T47D (cell line): ENCODE data around the gene SDK1.

Experiments used
- DNase-seq, 2 experiments: peaks; one replicate each; pipeline versions ENCODE4 v3.0.0 to v3.0.0-alpha.2; 2011 to 2012; ENCODE audit warnings: low read depth in 1 of 2, low spot score in 1 of 2
- JUND ChIP-seq: IDR thresholded peaks from 2 replicates; pipeline ENCODE4 v1.6.1; 2012; ENCODE audit warnings: low read depth
- in situ Hi-C: cut with HindIII; loops from 2 replicates; pipeline ENCODE4 v1.10.0; 2016; ENCODE audit warnings: low sequenced_read_pairs, low pct_unique_long_range_greater_than_20kb

Gene SDK1

DNA sequence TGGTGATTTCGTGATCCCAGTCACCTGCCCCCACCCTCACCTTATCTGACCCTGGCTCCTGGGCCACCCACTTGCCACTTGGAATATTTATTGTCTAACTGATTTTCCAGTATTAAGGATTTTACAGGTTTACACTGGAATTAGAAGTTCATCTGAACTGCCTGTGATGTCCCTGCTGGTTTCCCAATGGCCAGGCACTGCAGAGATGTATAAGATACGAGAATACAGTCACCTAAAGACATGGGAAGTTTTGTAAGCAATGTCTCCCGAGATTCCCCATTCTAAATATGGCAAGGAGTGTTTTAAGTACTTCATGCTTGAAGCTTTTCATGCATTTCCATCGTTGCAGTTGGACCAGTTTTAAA, 592.7 kb downstream of the SDK1 start:
- DNase-seq, result no peak
- no peak for TF ChIP-seq JUND
- in situ Hi-C loops, result no loop called here

DNA sequence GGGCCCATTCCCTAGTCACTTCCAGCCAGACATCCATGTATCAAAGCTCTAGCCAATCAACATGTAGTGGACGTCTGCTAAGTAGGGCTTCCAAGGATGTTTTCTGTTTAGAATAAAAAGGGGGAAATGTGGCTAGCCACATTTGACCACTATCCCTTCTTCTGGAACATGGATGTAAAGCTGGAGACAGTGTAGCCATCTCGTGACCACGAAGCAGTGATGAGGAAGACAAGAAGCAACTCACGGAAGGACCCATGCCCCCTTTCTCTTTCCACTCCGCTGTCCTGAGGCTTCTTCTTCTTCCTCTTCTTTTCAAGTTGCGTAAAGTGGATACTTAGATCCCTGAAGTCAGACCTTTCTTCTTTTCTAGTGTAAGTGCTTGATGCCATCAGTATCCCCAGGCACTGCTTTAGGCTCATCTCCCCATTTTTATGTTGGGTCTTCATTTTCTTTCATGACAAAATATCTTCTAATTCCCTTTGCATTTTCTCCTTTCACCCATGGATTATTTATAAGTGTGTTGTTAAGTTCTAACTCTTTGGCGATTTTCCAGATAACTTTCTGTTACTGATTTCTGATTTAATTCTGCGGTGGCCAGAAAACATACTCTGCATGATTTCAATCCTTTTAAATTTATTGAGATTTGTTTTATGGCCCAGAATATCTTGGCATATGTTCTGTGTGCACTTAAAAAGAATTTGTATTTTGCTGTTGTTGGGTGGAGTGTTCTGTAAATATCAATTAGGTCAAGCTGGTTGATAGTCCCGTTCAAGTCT, 594.5 kb downstream of the SDK1 start:
- DNase-seq, result no peak
- in situ Hi-C loops, result no loop called here
- no peak for TF ChIP-seq JUND

DNA sequence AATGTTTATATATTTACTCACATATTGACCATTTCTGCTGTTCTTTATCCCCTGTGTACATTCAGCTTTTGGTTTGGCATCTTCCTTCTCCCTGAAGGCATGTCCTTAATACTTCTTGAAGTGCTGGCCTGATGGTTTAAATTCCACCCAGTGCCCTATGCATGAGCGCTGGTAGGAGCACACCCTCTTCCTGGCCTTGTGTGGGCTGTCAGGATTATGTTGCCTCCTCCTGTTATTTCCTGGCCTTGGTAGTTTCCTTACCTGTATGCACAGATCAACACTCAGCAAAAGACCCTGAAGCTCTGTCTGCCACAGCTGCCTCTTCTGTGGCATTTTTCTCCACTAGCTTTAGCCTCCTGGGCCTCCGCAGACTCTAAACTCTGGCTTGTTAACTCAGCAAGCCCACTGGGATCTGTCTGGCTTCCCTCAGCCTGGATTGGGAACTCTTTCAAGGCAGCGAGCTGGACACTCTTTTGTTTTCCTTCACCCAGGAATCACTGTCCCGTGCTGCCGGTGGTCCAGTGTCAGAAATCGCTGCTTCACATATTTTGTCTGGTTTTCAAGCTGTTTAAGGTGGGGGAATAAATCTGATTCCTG, 595.2 kb downstream of the SDK1 start:
- no peak for DNase-seq
- no peak for TF ChIP-seq JUND
- in situ Hi-C loops, result no loop called here

DNA sequence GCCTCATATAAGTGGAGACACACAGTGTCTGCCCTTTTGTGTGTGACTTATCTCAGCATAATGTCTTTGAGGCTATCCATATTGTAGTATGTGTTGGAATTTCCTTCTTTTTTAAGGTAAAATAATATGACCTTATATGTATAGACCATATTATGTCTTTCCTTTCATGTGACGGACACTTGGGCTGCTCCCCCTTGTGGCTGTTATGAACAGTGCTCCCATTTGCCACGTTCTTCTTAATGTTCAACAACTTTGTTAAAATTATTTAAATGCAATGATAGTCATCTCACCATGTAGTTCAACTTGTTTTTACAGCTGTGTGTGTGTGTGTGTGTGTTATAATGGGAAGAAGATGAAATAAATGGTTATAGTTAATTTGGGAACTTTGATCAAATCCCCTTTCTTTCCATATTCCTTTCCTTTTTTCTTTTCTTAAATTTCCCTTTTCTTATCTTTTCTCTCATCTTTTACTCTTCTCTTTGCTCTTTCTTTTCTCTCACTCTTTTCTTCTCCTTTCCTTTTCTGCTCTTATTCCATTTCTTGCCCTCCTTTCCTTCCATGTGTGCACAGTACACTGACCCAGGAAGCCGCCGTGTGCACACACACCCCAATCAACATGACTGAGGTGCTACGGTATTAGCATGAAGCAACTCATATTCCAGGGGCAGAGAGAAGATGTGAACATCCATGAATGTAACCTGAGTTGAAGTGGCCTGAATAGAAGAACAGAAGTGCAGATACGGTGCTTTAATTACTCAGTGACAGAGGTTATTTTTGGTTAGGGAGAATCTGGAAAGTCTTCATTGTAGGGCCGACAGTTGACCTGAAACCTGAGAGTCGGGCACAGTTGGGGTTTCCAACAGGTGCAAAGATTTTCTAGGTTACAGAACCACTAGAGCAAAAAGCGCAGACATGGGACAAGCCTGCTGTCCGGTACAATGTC, 596.6 kb downstream of the SDK1 start:
- in situ Hi-C loops, result no loop called here
- DNase-seq, result peak; percentile 33 to 69
- TF ChIP-seq JUND, result no peak

DNA sequence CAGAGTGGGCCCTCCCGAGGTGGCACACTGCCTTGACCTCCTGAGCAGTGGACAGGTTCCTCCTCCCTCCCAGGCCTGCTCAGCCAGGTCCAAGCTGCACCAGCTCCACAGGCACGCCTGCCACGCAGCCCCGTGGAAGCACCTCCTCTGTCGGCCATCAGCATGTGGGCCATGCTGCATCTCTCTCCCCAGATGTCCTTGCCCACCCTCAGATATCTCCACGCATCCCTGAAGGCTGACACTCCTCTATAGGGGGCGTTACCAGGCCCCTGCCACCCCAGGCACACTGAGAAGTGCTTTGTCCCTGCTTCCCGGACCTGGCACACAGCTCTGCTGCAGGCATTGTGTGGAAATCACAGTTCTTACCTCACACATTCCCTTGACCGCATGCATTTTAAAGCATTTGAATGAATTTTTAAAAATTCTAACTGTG, 598.5 kb downstream of the SDK1 start:
- in situ Hi-C loops, result no loop called here
- DNase-seq, result no peak
- no peak for TF ChIP-seq JUND

DNA sequence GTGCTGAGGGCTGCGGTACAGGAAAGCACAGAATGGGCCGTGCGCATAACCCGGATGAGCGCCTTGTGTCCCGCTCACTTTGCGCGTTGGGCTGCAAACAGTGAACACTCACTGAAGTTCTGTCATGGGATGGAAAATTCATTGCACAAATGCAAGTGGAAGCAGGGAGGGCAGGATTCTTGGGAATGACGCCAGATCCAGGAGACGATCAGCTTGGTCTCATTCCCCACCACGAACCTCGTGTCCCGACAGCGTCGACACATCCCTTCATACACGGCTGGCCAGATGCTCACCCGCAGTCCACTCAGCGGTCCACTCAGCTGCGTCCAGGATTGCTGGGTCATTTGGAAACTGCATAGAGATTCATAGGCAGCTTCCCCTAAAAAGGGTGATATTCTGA, 607.1 kb downstream of the SDK1 start:
- in situ Hi-C loops, result no loop called here
- TF ChIP-seq JUND, result no peak
- DNase-seq, result no peak

DNA sequence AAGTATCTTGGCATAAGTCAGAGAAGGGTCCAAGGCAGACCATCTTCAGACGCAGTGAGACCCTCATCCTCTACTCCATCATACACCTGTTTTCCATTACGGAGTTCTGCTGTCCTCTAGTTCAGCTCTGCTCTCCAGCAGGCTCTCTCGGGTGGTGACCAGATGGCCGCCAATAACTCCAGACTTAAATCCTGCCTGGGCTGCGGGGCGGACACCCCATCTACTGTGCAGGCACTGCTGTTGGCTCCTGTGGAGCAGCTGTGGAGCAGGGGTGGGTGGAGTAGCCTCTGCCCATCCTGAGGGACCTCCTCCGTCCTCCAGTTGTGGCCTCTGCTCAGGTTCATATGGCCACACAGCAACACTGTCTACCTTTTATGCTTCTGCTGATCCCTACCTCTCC, 608.1 kb downstream of the SDK1 start:
- TF ChIP-seq JUND, result no peak
- DNase-seq, result no peak
- in situ Hi-C loops, result no loop called here

DNA sequence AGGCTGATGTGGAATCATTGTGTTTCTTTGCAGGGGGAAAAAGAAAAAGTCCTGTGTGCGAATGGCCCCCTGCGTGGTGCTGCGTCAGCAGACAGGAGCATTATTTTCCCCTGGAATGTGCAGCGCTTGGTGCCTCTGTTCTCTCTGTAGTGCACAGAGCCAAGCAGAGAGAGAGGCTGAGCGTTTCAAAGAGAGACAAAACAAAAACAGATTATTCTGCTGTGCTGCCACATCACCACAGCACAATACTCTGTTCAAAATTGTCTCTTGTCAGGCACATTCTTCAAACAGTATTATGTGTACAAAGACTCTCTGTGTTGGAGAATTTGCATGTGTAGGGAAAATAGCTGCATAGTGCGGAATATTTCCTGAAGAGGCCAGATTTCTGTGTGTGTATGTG, 609.0 kb downstream of the SDK1 start:
- no peak for TF ChIP-seq JUND
- in situ Hi-C loops, result no loop called here
- no peak for DNase-seq

DNA sequence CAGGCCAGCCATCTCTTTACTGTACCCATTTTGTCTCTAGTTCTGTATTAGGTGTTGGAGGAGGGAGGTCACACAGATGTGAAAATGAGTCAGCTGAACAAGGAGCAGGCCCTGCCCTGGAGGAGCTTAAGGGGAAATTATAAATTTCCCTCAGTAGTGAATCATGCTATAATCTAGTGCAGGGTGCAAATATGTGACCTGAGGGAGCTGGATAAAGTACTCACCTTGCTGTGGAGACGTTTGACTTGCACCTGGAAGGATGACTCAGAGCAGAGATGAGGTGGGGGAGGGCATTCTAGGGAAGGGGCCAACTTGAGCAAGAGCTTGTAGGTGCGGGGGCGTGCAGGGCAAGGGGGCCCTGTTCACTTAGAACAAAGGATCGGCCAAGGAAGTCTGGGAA, 610.6 kb downstream of the SDK1 start:
- in situ Hi-C loops, result no loop called here

DNA sequence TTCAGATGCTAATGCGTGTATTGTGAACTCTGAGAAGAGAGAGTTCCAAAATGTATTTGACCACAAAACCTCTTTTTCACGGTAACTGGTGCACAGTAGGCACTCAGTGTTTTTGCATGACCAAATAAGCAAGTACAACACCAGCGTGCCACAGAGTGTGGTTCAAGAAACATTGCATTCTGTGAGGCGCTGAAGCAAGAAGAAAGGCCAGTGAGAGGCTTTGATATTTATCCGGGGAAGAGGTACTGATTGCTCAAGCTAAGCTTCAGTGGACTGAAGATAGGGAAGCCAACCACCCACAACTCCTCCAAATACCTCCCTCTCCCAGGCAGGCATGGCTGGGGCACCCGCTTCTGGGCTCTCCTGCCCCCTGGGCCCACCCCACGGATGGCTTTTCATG, 611.2 kb downstream of the SDK1 start:
- DNase-seq, result no peak
- no peak for TF ChIP-seq JUND
- in situ Hi-C loops, result no loop called here

More for the DNA sequence above, 610.6 kb downstream of the SDK1 start:
- no peak for TF ChIP-seq JUND
- no peak for DNase-seq

DNA sequence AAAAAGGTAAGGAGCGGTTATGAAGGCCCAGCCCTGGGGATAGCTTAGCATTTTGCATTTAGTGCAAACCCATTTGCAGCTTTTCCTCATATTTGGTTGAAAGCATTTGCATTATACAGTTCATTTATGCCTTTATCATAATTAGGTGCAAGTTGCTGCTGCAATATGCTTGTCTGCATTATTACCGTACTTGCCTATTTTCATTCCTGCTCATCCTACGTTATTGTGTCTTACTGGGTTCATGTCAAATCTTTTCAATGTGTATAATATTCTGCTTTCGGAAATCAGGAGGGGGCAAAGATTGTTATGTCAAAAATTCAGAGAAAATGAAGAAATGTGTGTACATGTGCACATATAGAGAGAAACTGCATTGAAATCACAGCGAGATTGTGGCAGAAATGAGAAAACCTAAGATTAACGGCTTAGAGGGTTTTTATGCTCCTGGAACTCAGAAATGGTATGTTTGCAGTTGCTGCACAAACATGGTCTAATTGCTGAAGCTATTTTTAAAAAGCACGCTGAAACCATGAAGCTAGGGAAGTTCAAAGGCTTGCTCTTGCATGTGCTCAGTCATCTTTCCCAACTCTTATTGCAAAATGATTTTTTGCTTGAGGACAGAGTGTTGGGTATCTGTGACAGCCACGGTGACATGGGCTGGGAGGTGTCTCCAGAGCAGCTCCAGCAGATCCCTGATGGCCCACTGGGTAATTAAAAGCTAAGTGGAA, 613.2 kb downstream of the SDK1 start:
- TF ChIP-seq JUND, result no peak
- no peak for DNase-seq
- in situ Hi-C loops, result no loop called here

DNA sequence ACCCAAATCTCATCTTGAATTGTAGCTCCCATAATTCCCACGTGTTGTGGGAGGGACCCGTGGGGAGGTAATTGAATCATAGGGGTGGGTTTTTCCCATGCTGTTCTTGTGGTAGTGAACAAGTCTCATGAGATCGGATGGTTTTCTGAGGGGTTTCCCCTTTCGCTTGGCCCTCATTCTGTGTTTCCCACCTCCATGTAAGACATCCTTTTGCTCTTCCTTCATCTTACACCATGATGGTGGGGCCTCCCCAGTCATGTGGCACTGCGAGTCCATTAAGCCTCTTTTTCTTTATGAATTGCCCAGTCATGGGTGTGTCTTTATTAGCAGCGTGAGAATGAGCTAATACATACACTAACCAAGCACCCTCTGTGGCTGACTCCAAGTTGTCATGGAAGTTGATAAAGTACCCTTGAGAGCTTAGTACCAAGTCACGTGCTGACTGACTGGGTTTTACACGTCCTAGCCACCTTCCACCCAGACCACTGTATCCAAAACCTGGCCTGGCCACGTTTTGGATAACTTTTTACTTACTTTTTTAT, 614.4 kb downstream of the SDK1 start:
- no peak for DNase-seq
- TF ChIP-seq JUND, result no peak
- in situ Hi-C loops, result no loop called here
